Activated CD4-positive, CD25-positive, alpha-beta regulatory T cell (primary cell): ENCODE results near the gene FBXL16.

Experiments
- DNase-seq, 4 experiments: peaks; one replicate each; lab custom pipeline; 2025; lab: John Stamatoyannopoulos, UW

FBXL16 gene

DNA sequence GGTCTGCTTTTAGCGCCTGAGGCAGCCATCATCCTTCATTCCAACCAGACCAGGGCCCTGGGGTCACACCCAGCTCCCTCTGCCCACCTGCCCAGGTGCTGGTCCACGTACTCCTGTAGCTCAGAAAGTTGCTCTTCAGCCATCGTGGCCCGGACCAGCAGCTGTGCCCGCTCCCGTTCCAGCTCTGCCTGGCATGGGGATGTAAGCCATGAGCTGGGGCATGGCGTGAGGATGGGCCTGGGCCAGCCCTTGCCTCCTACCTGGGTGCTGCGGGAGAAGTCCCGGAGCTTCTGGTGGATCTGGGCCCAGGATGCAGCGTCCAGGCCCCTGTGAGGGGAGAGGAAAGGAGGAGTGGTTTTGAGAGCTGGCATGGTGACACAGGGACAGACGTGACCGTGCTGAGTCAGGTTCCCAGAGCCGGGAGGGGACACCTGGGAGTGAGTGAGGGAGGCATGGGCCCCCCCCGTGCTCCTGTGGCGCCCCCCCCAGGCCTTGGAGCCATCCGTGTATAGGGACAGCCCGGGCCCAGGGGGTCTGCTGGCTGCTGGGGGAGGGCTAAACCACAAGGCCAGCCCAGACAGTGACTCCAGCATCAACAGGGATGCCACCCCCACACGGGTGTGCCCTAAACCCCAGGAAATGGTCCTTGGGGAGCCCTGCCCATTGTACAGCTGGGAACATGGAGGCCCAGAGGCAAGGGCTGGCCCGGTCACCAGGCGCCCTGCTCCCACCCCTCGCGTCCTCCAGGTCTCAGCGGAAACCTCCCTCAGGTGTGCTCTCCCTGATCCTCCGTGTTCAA, 17.4 kb upstream of the FBXL16 start:
- no peak for DNase-seq

- DNase-seq, result no peak
These were observed 16.4 kb upstream of the FBXL16 start for GRCh38 chr16:721765-722540.

GRCh38 chr16:720990-721764, 15.6 kb upstream of the FBXL16 start, which contains the start of gene ANTKMT:
Gene ANTKMT, plus strand, starts transcription at chr16:721146. Its CDS starts 129 bp downstream, at chr16:721275.
- DNase-seq, result peak; percentile 54 to 66 (median 61)

GRCh38 chr16:720447-720989, 14.9 kb upstream of the FBXL16 start:
- peak in 1 of 4 experiments; percentile 27 for DNase-seq

DNA sequence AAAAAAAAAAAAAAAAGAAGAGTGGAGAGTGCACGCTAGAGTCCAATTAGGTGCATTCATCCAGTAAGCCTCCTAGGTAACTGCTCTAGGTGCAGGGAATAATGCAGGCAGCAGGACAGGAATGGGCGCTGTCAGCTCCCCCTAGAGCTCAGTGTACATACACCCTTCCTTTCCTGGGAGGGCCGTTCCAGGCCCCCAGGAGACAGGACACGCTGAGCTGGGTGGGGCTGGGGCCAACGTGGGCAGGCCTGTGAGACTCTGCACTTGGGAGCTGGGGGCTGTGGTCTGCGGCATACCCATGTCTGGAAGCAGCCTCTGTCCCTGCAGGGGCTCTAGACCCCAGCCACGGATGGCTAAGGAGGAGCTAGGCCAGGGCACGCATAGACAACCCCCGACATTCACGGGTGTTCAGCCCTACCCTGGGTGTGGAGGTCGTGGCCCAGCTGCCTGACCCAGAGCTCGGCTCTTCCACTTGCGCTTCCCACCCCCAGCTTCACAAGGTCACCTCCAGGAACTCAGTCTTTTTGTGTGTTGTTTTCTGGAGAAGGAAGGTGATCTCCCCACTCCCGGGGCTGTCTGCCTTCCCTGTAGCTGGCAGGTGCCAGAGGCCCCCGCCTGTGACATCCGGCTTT, 14.3 kb upstream of the FBXL16 start:
- DNase-seq, result no peak

DNA sequence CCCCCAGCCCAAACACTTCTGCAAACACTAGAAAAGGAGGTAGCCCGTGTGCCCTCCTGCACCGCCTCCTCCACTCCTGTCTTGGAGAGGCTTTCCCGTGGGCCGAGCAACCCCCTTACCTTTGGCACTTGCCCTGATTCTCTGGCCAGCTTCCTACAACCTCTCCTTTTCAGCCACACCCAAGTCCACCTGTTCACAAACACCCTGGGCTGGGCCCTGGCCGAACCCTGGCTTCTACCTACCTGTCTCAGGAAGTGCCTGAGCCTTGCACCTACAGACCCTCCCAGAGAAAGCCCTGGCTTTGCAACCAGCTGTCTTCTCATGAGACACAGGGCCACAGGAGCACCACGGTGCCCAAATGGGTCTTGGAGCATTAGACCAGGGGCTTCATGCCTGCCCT, 13.3 kb upstream of the FBXL16 start:
- no peak for DNase-seq

- no peak for DNase-seq
These were observed 12.8 kb upstream of the FBXL16 start for GRCh38 chr16:718389-718788.

DNA sequence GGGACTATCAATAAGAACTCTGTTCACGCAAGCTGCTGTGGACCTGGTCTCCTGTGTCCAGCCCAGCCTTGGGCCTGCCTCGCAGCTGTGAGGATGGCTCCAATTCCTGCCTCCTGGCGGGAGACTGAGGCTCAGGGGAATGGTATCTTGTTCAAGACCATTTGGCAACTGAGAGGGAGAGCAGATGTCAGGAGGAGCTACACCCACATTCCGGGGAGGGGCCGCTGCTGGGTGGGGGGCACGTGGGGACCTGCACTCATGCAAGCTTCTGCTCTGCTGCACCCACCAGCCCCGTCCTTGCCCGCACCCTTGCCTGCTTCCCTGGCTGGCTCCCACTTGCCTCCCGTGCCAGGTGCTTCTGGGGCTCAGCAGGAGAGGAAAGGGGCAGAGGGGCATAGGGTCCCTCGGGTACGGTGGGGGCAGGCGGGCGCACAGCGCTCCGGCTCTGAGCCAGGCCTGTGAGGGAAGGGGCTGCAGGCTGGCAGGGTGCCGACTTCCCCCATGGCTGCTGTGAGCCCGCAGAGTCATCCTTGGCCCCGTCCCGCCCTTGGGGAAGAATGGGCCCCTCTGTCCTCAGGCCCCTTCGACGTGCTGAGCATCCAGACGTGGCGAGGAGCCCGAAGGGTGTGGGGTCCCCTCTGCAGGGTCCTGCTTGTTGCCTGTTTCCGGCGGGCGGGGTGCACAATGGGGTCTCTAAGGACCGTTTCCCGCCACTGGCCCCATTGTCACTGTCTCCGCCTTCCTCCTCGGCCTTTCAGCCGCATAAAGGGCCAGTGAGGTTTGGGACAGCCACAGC, 12.0 kb upstream of the FBXL16 start:
- no peak for DNase-seq

DNA sequence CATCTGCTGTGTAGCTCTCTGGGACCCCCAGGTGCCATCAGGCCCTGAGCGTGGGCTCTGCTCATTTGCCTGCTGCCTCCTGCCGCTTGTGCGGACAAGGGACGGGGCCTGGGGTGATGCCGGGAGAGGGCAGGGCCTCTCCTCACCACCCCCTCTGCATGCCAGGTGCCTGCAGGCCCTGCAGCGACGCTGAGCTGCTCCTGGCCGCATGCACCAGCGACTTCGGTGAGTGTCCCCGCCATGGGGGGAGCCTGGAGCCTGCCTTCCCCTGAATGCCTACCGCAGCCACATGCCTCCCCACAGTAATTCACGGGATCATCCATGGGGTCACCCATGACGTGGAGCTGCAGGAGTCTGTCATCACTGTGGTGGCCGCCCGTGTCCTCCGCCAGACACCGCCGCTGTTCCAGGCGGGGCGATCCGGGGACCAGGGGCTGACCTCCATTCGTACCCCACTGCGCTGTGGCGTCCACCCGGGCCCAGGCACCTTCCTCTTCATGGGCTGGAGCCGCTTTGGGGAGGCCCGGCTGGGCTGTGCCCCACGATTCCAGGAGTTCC, 11.2 kb upstream of the FBXL16 start:
- no peak for DNase-seq

DNA sequence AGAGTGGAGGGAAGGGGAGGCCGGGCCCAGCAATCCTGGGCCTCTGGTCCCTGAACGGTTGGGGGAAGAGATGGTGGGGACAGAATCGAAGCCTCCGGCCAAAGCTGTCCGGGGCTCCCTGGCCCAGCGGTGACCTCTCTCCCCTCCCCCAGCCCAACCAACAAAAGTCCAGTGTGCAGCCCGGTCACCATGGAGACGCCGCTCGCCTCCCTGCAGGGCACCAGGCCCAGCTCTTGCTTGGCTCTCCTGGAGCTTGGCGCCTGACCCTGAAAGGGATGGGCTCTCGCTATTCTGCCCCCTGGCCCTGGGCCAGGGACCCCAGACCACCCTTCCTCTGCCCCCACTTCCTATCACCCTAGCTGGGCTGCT, 10.6 kb upstream of the FBXL16 start:
- no peak for DNase-seq

GRCh38 chr16:715477-716199, 10.0 kb upstream of the FBXL16 start:
- no peak for DNase-seq

GRCh38 chr16:714558-715476, 9.2 kb upstream of the FBXL16 start, which contains the start of gene METRN:
Gene METRN, plus strand, starts transcription at chr16:715118. Its CDS starts 172 bp downstream, at chr16:715290.
- DNase-seq, result peak; percentile 73 to 84 (median 78)

- DNase-seq, result no peak
These were observed 8.5 kb upstream of the FBXL16 start for GRCh38 chr16:714079-714478.

- peak in 1 of 4 experiments; percentile 44 for DNase-seq
These were observed 7.2 kb upstream of the FBXL16 start for GRCh38 chr16:712740-713250.

- DNase-seq, result peak; percentile 60 to 71 (median 70)
These were observed 6.1 kb upstream of the FBXL16 start for GRCh38 chr16:711548-712320.

GRCh38 chr16:711084-711483, 5.5 kb upstream of the FBXL16 start:
- no peak for DNase-seq

DNA sequence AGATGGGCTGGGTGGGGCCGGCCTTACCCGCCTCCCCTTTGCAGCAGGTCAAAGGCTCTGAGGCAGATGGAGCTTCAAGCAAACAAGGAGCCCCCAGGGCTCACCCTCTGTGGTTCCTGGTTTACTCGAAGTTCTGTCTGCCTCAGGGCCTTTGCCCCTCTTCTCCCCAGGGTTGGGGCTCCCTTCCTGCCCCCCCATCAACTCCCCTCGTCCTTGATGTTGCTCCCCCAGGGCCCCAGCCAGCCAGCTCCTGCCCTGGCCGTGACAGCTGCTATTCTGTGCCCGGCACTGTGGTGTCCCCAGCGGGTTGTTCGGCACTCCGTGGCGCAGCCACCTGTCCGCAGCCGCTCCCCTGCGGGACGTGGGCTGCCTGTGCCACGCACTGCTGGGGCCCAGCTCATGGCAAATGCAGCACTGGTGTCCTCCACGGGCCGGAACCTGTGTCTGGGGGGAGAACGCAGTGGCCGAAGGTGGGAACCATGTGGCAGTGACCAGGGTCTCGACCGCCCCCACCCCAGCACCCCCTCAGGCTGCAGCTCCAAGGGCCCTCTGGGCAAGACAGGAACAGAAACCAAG, 5.0 kb upstream of the FBXL16 start:
- DNase-seq, result no peak
